ENCODE data around the gene KCNQ1. TPM values are rescaled to one million over a fixed set of nuclear protein-coding genes. Genes with fewer than 3 reads are reported as not detected.

KCNQ1 gene
- total and polyA plus RNA-seq, 2 of the 13 experiments (the other 11 are each of a cell fraction or from before 2014, with no cell fraction given), result 0.02 to 0.08 TPM

DNA sequence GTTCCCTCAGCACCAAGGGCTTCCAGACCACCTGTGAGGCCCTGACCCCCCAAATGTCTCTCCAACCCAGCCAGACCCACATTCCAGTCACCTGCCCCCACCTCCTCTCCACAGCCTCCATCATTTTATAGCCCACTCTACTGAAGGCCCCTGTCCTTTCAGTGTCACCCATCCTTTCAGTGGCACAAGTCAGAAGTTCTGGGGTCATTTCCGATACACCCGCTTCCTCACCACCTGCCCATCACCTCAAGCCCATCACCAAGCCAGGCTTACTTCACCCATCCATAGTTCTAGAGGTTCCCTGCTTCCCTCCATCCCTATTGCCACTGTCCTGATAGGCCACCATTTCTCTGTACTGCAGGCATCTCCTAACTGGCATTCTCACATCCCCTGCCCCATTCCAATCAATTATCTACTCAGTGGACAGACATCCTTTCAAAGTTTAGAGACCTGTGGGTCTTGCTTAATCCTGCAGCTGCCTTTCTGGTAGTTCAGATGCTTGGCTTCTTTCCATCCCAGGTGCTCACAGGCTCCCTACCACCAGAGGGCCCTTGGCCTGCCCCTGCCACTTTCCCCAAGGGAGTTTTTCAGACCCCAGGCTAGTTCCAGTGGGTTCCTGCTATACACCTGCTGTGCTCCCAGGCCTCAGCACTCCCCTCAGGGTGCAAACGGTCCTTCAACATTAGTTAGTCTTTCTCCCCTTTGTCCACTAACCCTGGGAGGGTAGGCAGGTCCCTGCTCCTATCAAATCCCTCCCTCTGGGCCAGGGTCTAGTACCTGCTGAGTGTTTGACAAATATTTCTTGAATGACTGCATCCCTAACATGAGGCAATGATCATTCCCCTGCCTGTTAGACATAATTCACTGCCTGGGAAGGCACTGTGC is 247.4 kb downstream of the KCNQ1 start (continued):
- TF ChIP-seq ZBTB7B (CRISPR knock-in tag; IDR thresholded peaks at IDR 0.05) (0 out of 2 replicates have a peak, but pooled peaks have one; percentile 21), ZFY (CRISPR knock-in tag; IDR thresholded peaks at IDR 0.05) (peak; percentile 20; the same call in 1 of the 2 replicates), TEAD3 (CRISPR knock-in tag; optimal IDR thresholded peaks at IDR 0.05; ENCODE audit: borderline replicate concordance) (peak; percentile 30), FOXC1 (CRISPR knock-in tag; IDR thresholded peaks at IDR 0.05; ENCODE audit: borderline replicate concordance) (0 out of 2 replicates have a peak, but pooled peaks have one; percentile 20), ZNF337 (CRISPR knock-in tag; IDR thresholded peaks at IDR 0.05; ENCODE audit: borderline replicate concordance, low read depth) (0 out of 2 replicates have a peak, but pooled peaks have one; percentile 19), ZBTB42 (CRISPR knock-in tag; IDR thresholded peaks at IDR 0.05) (no peak), HNF4G (IDR thresholded peaks at IDR 0.05; ENCODE audit: borderline replicate concordance, low read depth, low read length) (no peak), HNF4G (CRISPR knock-in tag; IDR thresholded peaks at IDR 0.05; ENCODE audit: borderline replicate concordance, low read depth) (no peak), HOXA3 (CRISPR knock-in tag; IDR thresholded peaks at IDR 0.05) (no peak), NFIB (CRISPR knock-in tag; IDR thresholded peaks at IDR 0.05; ENCODE audit: borderline replicate concordance) (no peak), CEBPG (CRISPR knock-in tag; IDR thresholded peaks at IDR 0.05) (peak; percentile 53; the same call in 1 of the 2 replicates), FIP1L1 (IDR thresholded peaks at IDR 0.05; ENCODE audit: borderline replicate concordance, insufficient read depth, low read depth, low read length) (no peak), MED1 (CRISPR knock-in tag; IDR thresholded peaks at IDR 0.05) (peak; percentile 19; the same call in 1 of the 2 replicates), ZNF12 (CRISPR knock-in tag; IDR thresholded peaks at IDR 0.05) (peak; percentile 47; the same call in 1 of the 2 replicates), RBM22 (optimal IDR thresholded peaks at IDR 0.05; ENCODE audit: low read length) (peak; percentile 87), GATAD2A (CRISPR knock-in tag; IDR thresholded peaks at IDR 0.05) (peak; percentile 50; the same call in 1 of the 2 replicates), CEBPB (IDR thresholded peaks at IDR 0.05; ENCODE audit: borderline replicate concordance, low read depth, low read length) (peak; percentile 52; the same call in 1 of the 2 replicates)
- TF ChIP-seq, protein P1, sequence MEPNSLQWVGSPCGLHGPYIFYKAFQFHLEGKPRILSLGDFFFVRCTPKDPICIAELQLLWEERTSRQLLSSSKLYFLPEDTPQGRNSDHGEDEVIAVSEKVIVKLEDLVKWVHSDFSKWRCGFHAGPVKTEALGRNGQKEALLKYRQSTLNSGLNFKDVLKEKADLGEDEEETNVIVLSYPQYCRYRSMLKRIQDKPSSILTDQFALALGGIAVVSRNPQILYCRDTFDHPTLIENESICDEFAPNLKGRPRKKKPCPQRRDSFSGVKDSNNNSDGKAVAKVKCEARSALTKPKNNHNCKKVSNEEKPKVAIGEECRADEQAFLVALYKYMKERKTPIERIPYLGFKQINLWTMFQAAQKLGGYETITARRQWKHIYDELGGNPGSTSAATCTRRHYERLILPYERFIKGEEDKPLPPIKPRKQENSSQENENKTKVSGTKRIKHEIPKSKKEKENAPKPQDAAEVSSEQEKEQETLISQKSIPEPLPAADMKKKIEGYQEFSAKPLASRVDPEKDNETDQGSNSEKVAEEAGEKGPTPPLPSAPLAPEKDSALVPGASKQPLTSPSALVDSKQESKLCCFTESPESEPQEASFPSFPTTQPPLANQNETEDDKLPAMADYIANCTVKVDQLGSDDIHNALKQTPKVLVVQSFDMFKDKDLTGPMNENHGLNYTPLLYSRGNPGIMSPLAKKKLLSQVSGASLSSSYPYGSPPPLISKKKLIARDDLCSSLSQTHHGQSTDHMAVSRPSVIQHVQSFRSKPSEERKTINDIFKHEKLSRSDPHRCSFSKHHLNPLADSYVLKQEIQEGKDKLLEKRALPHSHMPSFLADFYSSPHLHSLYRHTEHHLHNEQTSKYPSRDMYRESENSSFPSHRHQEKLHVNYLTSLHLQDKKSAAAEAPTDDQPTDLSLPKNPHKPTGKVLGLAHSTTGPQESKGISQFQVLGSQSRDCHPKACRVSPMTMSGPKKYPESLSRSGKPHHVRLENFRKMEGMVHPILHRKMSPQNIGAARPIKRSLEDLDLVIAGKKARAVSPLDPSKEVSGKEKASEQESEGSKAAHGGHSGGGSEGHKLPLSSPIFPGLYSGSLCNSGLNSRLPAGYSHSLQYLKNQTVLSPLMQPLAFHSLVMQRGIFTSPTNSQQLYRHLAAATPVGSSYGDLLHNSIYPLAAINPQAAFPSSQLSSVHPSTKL (CRISPR knock-in tag; IDR thresholded peaks at IDR 0.05), result no peak
- TF ChIP-seq, protein P2, sequence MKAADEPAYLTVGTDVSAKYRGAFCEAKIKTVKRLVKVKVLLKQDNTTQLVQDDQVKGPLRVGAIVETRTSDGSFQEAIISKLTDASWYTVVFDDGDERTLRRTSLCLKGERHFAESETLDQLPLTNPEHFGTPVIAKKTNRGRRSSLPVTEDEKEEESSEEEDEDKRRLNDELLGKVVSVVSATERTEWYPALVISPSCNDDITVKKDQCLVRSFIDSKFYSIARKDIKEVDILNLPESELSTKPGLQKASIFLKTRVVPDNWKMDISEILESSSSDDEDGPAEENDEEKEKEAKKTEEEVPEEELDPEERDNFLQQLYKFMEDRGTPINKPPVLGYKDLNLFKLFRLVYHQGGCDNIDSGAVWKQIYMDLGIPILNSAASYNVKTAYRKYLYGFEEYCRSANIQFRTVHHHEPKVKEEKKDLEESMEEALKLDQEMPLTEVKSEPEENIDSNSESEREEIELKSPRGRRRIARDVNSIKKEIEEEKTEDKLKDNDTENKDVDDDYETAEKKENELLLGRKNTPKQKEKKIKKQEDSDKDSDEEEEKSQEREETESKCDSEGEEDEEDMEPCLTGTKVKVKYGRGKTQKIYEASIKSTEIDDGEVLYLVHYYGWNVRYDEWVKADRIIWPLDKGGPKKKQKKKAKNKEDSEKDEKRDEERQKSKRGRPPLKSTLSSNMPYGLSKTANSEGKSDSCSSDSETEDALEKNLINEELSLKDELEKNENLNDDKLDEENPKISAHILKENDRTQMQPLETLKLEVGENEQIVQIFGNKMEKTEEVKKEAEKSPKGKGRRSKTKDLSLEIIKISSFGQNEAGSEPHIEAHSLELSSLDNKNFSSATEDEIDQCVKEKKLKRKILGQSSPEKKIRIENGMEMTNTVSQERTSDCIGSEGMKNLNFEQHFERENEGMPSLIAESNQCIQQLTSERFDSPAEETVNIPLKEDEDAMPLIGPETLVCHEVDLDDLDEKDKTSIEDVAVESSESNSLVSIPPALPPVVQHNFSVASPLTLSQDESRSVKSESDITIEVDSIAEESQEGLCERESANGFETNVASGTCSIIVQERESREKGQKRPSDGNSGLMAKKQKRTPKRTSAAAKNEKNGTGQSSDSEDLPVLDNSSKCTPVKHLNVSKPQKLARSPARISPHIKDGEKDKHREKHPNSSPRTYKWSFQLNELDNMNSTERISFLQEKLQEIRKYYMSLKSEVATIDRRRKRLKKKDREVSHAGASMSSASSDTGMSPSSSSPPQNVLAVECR (CRISPR knock-in tag; IDR thresholded peaks at IDR 0.05; ENCODE audit: borderline replicate concordance), result peak; percentile 31; the same call in 1 of the 2 replicates
- TF ChIP-seq, protein P3, sequence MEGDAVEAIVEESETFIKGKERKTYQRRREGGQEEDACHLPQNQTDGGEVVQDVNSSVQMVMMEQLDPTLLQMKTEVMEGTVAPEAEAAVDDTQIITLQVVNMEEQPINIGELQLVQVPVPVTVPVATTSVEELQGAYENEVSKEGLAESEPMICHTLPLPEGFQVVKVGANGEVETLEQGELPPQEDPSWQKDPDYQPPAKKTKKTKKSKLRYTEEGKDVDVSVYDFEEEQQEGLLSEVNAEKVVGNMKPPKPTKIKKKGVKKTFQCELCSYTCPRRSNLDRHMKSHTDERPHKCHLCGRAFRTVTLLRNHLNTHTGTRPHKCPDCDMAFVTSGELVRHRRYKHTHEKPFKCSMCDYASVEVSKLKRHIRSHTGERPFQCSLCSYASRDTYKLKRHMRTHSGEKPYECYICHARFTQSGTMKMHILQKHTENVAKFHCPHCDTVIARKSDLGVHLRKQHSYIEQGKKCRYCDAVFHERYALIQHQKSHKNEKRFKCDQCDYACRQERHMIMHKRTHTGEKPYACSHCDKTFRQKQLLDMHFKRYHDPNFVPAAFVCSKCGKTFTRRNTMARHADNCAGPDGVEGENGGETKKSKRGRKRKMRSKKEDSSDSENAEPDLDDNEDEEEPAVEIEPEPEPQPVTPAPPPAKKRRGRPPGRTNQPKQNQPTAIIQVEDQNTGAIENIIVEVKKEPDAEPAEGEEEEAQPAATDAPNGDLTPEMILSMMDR (CRISPR knock-in tag; IDR thresholded peaks at IDR 0.05), result peak; percentile 67

All from HepG2 (cell line).